GM21619 (cell line): Measurements from ENCODE around the gene CACFD1.
A peak's percentile ranks its signal among the peaks of the same experiment; 100 is the strongest.

Experiments used
- ATAC-seq: cut with Tn5 transposase; IDR thresholded peaks from one replicate; pipeline ENCODE4 v1.9.1; 2021; ENCODE audit not compliant: unreplicated experiment

The CACFD1 gene

DNA sequence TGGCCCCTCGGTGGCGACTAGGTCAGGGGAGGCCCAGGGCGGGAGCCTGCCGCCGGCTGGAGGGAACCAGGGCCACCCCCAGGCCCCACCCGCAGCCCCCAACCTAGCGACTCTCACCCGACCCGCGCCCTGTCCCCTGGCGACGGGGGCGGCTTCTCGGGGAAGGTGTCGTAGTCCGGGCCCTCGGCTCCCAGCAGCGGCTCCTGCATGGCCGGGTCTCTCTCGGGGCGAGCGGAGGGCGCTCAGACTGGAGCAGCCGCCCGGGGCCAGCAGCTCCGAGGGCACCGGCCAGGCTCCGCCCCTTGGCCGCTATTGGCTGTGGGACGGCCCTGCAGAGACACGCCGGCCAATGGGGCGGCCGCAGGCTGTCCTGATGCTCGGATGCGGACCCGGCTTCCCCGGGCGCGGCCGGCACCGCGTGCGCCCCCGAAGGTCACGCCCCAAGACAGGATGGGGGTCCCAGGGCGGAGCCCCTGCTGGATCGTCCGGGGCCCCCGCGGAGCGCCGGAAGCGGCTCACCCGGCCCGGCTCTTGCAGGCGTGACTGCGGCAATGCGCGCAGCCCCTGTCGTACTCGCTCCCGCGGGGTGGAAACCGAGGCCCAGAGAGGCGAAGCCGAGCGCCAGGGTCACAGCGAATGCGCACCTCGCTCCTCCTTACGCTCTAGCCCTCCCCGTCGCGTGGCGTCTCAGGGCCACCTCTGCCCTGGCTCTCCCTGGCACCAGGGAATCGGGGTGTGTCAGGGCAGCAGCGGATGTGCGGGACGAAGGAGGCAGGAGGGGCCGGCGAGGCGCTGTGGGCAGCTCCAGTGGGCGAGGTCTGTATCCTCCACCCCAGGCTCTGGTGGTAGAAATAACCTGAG lies 19.3 kb downstream of the CACFD1 start, which contains the start of gene SLC2A6:
Gene SLC2A6, minus strand, starts transcription at position 249 of the 861 bp plus-strand sequence. Its CDS starts 40 bp downstream, at position 209.
- ATAC-seq, result peak; percentile 91

DNA sequence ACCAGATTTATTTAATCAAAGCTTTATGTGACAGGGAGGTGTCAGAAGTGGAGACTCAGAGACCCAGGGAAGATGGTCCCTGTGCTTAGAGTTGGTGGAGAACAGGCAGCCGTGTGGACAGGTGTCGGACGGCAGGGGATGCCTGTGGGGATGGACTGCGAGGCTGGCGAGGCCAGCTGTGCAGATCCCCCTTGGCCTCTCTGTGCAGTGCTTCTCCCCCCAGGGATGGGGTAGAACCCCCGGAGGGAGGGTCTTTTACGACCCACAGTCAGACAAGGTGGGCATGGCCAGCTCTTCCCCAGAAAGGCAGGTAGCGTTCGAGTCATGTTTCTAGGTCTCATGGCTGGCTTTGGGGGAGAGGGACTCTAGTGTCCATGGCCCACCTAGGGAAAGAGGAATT lies 23.8 kb downstream of the CACFD1 start:
- ATAC-seq, result no peak

DNA sequence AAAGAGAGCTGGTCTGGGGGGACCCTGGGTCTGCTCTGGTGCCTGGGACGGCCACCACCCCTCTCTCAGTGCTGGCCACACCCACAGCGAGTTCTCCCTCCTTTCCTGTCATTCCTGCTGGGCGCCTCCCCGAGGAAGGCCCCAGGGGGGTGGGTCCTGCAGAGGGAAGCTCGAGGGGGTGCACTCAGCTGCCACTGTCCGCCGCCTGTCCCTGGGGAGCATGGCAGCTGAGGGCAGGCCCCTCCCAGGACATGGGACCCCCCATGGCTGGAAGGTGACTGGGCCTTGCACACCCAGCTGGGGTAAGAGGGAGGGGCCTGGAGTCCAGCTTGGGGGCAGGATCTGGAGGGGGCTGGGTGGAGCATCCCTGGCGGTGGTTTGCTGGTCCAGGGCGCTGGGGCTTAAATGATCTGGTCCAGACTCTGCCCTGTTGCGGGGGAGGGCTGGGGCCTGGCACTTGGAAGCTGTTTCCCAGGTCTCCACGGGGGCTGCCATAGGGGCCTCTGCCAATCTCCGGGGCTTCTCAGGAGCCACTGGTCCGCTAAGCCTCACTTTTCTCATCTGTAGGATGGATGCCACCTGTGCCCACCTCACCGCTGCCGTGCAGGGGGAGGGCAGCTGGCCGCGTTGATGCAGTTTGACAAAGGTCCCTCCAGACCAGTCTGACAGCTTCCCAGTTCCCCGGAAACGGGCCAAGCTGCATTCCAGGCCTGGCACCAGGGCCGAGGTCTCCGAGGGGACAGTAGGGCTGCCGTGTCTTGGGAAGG lies 25.1 kb downstream of the CACFD1 start:
- no peak for ATAC-seq

DNA sequence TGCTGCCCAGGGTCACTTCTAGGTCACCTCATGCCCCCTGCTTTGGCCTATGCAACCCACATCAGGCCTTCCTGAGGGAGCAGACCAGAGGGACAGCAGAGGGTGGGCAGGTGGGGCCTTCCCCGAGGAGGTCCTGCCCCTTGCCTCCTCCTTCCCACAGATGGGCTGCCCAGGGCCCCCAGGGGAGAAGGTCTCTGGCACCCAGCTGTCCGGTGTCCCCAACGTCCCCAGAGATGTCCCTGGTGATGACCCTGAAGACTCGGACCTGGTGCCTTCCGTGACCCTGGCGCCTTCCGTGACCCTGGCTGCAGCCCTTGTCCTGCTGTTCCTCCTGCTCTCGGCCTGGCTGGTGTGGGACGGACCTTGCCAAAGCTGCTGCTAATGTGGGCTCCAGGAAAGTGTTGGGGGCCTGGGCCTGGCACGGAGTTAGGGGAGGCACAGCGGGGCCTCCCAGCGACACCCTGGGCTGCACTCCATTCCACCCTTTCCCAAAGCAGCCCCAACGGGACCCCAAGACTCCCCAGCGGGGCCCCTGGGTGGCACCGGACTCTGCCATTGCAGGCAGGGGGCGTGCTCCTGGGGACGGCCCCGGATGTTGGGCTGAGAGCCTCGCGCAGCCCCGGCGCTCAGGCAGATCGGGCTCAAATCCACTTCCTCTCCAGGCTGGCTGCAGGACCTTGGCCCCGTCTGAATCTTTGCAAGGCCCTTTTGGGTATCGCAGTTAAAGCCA lies 25.9 kb downstream of the CACFD1 start:
- ATAC-seq, result no peak

DNA sequence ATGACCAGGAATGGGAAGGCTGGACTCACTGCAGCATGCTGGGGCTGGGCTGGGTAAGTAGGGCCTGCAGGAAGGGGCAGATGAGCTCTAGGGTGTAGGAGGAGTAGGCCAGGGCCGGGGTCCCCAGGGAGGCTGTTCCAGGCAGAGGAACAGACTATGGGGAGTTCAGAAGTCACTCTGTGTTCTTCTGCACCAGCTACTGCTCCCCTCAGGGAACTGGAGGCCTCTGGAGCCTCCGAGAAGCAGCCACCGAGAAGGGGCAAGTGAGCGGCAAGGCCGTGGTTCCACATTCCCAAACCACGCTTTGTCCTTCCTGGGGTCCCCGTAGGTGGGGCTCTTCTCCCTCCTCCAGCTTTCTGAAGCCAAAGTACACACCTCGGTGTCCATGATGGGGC lies 27.6 kb downstream of the CACFD1 start:
- ATAC-seq, result no peak

DNA sequence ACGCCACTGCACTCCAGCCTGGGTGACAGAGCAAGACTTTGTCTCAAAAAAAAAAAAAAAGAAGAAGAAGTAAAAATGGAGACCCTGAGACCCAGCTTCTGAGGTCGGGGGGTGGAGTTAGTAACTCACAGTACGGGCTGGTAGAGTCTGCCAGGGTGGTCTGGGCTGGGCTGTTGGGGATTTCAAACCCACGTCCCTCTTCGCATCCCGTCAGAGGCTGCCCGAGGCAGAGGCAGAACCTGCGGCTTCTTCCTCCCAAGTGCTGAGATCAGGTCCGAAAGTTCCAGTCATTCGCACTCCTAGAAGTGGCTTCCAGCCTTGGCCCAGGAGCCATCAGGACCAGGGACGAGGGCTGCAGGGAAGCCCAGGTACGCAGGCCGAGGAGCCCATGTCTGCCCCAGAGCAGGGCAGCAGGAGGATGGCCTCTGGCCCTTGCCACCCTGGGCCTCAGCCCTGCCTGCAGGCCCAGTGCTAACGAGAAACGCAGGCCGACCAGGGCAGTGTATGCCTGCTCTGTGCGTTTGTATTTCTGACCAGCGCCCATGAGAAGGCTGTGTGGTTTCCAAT lies 29.0 kb downstream of the CACFD1 start:
- no peak for ATAC-seq

DNA sequence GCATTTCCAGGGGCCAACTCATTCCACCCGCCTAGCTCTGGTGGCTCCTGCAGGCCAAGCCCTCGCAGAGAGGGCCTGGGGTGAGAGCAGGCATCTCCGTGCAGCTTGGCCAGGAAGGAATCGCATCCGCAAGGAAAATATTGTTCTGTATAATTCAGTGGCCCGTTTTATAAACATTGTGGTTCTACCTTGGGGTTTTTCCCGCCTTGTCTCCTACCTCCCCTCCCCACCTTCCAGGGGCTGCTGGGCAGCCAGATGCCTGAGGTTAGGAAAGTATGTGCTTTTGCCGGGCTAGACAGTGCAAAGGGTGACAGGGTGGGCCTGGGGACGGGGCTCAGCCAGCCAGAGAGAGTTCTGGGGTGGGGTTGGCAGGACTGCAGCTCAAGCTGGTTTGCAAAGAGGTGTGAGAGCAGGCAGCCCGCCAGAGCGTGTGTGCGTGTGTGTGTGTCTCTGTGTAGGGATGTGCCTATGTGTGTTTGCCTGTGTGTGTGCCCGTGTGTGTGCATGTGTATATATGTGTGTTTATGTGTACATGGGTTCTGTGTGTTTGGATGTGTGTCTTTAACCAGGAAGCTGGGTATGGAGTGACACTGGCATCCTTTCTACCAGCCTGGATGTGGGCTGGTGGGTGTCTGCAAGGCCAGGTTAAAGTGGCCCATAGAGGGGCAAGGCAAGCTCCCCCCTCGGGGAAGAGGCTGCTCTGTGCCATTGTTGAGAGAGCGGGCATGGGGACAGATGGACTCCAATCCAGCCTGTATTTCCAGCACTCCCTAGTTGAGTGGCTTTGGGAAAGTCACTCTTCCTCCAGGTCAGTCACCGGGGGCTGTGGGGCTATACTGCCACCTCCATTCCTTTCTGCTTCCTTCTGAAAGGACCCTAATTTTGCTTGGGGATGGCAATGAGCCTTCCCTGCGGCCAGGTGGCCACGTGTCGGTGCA lies 29.7 kb downstream of the CACFD1 start:
- ATAC-seq, result no peak

DNA sequence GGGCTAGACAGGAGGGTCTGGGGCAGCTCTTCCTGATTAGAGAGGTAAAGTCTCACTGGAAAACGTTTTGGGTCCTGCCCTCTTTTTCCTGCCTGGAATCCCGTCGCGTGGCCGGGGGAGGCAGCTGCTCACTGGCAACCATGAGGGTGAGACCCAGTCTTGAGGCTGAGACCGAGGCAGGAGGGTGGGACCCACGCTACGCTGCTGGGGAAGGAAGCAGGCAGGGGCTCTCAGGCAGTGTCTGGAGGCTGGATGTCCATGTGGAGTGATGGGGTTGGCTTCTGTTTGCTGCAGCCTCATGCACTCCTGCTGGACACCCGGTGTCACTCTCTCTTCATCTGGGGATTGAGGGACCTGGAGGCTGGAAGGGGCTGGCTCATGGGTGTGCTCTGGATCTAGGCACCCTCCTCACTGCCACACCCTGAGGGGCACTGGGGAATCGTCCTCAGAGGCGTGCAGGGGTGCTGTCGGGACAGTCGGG lies 30.5 kb downstream of the CACFD1 start:
- no peak for ATAC-seq

DNA sequence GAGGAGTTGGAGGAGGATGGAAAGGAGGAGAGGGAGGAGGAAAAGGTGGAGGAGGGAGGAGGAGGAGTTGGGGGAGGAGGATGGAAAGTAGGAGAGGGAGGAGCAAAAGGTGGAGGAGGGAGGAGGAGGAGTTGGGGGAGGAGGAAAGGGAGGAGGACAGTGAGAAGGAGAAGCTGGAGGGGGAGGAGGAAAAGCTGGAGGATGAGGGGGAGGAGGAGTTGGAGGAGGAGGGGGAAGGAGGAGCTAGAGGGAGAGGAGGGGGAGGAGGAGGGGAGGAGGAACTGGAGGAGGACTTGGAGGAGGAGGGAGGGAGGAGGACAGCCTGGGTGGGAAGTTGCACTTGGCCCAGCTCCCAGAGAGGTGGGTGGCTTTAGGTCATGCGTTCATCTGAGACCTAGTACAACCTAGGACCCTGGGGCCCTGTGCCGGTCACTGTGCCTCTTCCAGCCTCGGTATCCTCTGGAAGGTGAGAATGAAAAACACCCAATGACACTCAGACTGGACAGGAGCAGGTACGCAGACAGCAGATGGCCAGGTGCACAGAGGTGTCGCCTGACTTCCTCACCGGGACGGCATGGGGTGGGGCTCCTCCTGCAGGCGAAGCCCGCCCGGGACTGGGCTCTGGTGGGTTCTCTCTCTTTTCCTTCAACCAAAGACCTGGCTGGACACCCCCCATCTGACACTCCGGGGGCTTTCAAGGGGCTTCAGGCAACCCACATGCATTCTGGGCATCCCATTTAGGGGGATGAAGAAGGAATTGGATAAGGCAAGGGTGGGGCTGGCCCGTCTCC lies 31.3 kb downstream of the CACFD1 start:
- ATAC-seq, result no peak

DNA sequence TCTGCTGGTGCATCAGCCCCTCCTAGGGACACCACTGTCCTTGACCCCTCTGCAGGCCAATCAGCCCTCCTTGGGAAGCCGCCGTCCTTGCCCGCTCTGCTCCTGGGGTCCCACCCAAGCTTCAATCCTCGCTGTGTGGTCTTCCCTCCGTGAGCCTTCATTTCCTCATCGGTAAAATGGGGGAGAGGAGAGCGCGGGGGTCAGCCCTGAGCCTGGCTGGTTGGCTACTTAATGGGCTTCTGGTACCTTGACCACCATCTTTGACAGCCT lies 31.8 kb downstream of the CACFD1 start:
- no peak for ATAC-seq

DNA sequence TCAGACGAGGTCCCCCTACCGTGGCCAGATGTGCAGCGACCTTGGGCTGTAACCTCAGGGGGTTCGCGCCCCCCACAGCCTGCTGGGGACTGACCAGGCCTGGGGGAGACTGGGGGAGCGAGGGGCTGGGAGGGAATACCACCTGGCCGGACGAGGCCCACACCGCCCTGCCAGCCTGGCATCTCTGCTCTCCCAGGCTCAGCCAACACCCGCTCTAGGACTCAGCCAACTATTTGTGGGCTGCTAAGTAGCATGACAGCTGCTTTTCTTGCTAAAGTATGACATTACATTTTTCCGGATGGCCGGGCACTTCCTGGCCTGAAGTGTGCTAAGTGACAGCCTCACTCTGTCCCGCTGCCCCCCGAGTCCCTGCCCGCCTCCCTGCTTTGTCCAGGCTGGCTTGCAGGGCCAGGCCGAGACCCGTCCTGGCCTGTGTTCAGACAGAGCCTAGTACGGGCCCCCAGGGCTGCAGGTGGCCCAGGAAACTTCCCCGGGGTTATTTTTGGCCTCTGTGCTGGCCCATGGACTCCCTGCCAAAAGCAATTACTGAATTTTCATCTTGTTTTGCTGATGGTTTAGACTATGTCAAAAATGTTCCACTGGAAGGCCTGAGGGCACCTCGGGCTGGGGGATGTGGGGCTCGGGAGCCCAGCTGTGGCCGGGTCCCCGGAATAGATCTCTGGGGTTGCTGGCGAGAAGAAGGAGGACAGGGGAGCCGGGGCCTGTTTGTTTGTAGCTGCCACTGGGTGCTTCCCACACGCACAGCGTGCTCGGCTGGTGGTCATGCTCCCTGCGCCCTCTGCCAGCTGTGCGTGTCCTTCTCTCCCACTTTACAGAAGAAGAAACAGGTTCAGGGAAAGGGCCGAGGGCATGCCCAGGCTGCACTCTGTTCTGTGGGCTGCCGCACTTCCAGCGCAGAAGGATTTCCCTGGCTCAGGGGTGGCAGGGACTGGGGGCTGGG lies 32.6 kb downstream of the CACFD1 start:
- no peak for ATAC-seq

DNA sequence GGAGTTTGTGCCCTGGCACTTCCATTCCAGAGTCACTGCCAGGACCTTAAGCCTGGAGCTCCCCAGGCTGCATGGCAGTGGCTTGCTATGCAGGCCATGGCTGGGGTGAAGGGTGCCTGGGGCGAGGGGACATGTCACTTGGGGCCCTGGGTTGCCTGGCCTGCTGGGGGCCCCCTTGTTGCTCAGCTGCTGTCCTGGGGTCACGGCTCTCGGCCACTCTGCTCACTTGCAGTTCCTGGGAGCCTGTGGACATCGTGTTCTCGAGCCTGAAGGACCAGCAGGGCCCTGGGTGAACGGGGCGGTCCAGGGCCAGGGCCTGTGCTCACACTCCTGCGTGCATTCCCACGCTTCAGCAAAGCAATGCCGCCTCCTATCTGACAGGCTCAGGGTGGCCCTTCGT lies 33.6 kb downstream of the CACFD1 start:
- no peak for ATAC-seq

DNA sequence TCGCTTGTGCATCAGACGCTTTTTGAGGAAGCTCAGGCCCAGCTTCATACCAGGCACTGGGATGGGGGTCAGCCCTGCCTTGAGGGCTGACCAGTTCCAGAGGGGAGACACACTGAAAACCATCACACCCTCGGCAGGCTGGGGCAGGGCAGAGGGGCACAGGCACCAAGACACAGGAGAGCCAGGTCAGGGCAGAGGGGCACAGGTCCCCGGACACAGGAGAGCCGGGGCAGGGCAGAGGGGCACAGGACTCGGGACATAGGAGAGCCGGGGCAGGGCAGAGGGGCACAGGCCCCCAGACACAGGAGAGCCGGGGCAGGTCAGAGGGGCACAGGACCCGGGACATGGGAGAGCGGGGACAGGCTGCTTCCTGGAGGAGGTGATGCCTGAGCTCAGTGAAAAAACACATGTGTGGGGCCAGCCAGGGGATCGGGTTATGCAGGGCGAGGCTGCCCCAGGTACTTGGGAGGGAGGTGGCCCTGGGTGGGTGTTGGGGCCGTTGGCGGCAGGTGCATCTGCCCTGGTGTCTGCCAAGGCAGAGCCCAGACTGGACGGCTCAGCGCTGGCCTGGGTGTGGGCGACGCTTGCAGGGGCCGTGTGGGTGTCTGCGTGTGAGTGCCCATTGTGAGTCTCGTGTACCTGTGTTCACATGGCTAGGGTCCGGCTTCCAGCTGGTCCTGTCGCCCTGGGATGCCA lies 34.2 kb downstream of the CACFD1 start:
- no peak for ATAC-seq

DNA sequence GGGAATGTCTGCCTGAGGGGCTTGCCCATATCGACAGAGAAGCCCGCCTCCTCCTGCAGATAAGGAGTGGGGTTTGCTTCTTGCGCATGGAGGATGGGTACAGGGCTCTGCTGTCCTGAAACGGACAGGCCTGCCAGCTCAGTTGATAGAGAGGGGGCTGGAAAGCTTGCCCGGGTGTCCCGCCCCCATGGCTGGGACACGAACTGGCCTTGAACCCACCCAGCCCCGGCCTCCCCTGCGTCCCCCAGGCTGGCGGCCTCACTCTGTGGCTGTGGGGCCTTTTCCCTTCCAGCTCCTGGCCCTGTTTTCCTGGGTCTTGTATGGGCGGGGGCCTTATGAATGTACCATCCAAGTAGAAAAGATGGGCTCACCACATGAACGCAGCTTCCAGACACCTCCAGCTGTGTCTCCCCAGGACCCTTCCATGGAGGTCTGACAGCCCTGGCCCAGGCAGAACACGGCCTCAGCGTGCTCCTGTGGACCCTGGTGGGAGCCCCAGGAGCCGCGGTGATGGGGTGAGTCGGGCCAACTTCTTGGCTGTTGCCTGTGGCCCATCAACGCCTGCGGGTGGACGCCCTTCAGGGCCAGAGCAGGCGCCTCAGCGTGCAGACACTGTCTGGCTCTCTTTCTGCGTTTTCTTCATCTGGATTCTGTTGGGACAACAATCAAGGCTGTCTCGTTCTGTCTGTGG lies 35.0 kb downstream of the CACFD1 start:
- ATAC-seq, result no peak

DNA sequence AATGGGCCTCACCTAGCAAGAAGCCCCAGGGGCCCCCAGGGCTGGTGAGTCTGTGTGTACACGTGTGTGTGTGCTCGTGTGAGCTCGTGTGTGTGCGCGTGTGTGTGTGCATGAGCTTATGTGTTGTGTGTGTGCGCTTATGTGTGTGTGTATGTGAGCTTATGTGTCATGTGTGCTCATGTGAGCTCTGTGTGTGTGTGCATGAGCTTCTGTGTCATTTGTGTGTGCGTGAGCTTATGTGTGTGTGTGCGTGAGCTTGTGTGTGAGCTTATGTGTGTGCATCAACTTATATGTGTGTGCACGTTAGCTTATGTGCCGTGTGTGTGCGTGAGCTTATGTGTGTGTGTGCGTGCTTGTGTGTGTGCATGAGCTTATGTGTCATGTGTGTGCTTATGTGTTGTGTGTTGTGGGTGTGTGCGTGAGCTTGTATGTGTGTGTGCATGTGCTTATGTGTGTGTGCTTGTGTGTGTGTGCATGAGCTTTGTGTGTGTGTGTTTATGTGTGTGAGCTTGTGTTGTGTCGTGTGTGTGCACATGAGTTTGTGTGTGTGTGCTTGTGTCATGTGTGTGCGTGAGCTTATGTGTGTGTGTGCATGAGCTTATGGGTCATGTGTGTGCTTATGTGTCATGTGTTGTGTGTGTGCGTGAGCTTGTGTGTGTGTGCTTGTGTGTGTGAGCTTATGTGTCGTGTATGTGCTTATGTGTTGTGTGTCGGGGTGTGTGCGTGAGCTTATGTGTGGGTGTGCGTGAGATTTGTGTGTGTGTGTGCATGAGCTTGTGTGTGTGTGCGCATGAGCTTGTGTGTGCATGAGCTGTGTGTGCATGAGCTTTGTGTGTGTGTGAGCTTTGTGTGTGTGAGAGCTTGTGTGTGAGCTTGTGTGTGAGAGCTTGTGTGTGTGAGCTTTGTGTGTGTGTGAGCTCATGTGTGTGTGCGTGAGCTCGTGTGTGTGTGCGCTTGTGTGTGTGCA lies 35.8 kb downstream of the CACFD1 start:
- ATAC-seq, result no peak
